Activated T-cell treated with anti-CD3 and anti-CD28 coated beads for 24 hours (primary cell): ENCODE data around the gene SEMA5A.

Experiments used
- DNase-seq: peaks from one replicate; pipeline ENCODE4 v3.0.0-alpha.2; 2020; ENCODE audit warnings: low read depth

The SEMA5A gene

DNA sequence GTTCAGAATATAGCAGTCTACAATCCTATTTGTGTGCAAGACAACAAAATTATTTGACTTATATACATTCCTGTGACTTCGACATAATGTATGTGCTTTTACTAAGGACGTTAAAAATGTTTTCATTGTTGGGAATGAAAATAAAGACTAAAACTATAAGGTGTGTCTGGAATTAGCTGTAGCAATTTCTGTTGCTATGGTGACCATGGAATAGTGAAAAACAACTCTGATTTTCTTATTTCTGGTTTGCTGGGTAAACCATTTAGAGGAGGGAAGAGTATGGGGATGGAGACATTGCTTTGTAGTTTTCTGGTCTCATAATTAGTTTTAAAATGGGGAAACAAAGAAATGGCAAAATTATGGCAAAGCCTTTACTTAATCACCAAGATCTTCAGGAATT lies 343.2 kb downstream of the SEMA5A start:
- no peak for DNase-seq

DNA sequence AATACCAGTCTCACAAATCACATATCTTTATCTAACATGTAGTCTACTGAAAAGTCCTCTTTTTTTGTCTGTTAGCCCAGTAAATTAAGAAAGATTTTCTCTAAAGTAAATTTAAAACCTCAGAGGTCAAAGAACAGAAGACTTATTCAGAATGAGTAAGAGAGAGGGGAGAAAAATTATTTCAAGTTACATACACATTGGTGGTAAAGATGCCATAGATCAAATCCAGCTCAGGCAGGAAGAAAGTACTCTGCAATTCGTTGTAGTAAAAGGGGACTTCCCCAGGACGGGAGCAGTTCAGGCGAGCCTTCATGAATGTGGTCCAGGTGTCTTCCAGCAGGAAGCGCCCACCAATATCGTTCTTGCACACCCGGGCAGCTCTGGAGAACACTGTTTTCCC lies 344.1 kb downstream of the SEMA5A start:
- DNase-seq: no peak

DNA sequence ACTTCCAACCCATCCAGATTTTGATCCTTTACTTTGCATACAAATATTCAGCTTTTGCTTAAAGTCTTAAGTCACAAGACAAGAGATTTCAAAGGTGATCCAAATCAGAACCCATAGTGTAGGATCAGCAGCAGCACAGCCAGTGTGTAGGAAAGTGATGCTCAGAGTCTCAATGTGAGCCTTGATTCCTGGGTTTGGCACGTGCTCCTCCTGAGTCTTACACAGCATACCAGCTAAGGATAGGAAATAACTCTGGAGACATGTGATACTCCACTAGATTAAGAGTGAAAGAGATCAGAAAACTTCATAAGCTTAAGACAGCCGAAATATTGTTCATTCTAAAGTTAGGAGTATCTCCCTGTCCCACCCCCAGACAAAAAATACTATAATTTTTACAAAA lies 344.9 kb downstream of the SEMA5A start:
- no peak for DNase-seq

DNA sequence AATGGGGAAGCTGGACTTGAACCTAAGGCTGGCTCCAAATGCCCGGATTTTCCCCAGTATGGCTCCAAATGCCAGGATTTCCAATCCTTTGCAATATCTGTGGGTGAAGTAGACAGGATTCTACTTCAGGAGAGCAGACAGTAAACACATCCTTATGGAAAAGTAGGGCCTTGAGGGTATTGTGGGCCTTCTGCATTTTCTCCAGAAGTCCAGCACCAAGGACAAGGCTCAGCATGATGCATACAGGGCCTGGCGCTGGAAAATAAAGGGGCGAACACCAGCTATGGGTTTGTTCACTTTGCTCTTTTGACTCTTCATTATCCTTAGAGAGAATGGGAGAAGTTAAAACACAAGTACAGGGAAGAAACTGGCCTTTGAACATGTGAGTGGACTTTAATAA lies 347.5 kb downstream of the SEMA5A start:
- no peak for DNase-seq

DNA sequence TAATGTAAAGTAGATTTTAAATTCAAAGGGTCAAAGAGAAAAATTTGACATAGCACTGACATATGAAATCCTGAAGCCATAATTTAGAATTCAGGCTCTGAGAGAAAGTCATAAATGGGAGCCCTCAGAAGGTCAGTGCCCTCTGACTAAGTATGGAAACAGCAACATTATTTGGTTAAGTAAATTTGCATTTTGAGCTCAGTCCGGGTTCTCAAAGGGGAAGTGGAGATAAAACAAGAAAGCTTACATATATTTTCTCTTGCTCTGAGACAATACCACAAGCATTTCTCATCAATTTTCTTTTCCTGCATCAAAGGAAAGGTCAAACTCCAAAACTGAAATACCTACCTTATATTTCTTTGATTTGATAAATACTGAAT lies 348.0 kb downstream of the SEMA5A start:
- no peak for DNase-seq

DNA sequence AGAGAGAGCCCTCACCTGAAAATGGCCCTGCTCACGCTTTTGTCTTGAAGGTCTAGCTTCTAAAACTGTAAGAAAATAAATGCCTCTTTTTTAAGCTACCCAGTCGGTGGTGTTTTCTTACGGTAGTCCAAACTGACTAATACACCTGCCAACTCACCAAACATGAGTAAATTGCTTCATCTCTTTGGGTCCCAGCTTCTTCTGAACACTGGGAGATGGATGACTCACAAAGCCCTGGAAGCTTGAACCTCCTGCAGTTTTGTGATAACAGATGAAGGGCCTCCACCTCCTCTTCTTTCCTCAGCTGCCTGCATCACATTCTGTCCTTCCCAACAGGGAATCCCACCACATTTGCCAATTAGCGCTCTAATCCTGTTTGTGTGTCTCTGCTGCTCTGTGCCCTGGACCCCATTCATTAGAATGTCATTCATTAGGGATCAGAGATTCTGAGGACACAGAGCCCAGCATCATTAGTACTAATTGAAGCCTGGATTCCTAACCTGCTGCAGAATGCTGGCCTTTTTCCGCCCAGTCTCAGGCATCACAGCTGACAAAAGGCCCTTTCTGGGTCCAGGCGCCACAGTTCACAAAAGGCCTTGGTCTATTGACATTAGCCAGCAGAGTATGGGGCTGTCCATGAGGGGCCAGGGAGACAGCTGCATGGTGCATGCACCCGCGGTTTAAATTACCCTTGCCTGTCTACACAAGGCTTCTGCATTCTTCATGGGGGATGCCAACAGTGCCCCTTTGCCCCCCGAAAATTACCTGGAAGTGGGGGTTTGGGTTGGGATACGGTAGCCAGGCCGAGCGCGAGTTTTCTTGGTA lies 349.3 kb downstream of the SEMA5A start:
- no peak for DNase-seq

DNA sequence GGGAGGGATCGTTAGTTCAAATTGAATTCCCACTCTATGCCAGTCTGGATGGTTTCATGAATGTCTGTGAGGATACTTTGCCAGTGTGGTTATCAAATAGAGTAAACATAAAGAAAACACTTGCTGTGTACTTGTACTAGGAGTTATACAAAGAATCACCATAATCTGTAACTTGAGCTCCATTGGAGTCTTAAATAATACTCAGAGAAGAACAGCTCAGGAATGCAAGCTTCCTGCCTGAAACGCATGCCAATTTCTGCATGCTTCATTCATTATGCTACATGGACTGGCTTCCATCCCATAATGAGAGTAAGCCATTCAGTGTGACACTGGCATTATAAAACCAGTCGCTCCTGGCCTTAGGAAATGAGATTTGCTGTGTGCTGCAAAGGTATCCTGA lies 351.4 kb downstream of the SEMA5A start:
- no peak for DNase-seq

DNA sequence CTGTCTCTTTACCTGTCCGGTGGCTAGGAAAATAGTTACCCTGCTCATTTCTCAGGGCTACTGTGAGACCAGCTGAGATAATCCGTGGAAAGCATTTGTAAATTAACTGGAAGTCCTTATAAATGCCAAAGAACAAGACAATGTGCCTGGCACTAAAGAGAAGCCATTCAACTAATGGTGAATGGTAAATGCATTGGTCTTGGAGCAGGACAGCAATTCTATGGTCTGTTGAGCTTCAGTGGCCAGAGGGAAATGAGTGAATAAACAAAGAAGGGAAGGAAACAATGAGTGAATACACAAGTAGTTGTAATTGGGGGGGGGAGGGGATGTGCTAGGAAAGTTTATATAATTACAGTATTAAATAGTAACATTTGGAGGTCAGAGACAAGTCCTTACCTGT lies 353.6 kb downstream of the SEMA5A start:
- DNase-seq: no peak

DNA sequence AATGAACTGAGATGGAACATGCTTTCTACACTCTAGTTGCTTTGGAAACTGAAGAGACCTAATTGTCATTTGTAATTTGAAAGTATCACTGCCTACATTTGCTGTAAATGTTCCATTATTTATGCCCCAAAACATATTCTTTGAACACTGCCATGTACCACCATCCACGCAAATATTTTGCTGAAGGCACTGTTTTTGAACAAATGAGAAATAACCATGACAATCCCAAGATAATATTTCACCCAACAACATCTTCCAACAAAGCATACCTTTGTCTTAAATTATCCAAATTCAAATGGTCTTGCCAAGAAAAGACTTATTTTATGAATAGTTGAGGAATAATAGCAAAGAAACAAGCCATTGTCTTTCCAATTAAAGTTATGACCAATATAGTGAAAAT lies 356.2 kb downstream of the SEMA5A start:
- no peak for DNase-seq

DNA sequence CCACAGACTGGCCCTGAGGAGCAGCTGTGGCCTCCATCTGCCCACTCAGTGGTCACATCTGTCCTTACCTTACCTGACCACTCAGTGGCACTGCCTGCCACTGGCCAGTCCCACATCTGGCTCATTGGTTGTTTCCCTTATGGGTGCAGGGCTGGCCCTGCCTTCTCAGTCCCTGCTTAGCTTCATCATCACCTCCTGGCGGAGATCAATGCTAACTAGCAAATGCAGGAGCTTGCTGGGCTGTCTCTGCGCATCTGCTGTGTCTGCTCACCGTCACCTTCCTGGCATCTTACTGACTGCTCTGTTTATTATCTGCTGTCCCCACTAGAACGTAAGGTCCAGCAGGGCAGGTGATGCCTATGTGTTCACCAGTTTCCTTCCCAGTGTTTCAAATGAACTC lies 356.9 kb downstream of the SEMA5A start:
- DNase-seq: no peak

DNA sequence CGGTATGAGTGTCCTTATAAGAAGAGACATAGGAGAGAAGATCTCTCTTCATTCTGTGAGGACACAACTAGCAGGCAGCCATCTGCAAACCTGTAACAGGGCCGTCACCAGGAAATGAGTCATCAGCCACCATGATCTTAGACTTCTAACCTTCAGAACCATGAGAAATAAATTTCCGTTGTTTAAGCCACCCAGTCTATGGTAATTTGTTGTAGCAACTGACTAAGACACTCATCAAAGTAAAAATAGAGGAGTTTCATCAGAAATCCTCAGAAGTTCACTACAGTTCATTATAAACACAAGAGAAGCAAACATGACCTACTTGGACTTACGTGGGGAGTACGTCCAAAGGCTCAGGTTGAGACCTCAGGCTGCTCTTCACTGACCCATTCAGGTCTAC lies 357.7 kb downstream of the SEMA5A start:
- no peak for DNase-seq

DNA sequence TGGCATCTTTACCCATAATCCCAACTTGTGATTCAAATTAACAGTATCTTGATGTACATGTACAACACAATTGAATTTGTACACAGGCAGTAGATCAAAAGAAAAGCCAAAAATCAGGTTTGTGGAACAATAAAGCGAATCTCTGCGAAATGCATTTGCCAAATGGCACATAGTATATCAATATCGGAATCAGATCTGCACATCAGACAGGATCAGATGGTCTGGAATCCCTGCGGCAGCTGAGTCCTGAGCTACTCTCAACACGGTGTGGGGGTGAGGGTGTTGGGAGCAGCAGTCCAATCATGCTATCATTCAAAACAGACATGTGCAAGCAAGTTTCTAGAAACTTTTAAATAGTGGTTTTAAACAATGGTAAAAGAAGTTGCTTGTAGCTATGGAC lies 358.3 kb downstream of the SEMA5A start:
- no peak for DNase-seq

DNA sequence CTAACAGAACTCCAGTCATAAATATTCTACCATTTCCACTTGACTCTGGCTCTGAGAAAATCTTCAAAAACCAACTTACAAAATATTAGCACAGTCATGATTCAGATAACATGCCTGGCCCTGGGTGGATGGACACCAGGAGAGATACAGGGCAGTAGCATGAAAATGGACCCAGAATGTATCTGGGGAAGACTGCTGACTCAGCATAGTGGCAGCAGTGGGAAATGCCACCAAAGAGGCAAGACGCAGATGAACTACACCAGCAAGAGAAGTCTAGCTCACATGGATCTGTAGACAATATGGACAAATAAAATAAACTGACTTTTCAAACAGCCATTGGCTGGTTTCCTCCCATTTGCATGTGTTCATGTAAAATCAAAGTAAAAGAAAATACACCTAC lies 359.8 kb downstream of the SEMA5A start:
- DNase-seq: no peak

DNA sequence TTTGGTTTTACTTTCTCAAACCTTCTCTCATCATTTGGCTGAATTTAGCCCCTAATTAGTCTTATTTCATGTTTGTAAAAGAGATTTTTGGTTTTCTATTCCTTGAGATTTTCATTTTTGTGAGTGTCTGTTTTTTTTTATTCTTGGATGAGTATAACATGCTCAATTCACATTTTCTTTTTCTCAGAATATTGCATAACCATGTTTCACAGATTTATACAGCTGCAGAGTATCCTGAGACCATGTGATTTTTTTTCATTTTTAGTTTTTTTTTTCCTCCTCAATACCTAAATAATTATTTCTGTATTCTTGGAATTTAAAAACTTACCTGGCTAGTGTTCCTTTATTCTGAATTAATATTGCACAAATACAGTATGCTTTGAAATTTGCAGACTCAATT lies 361.9 kb downstream of the SEMA5A start:
- no peak for DNase-seq

DNA sequence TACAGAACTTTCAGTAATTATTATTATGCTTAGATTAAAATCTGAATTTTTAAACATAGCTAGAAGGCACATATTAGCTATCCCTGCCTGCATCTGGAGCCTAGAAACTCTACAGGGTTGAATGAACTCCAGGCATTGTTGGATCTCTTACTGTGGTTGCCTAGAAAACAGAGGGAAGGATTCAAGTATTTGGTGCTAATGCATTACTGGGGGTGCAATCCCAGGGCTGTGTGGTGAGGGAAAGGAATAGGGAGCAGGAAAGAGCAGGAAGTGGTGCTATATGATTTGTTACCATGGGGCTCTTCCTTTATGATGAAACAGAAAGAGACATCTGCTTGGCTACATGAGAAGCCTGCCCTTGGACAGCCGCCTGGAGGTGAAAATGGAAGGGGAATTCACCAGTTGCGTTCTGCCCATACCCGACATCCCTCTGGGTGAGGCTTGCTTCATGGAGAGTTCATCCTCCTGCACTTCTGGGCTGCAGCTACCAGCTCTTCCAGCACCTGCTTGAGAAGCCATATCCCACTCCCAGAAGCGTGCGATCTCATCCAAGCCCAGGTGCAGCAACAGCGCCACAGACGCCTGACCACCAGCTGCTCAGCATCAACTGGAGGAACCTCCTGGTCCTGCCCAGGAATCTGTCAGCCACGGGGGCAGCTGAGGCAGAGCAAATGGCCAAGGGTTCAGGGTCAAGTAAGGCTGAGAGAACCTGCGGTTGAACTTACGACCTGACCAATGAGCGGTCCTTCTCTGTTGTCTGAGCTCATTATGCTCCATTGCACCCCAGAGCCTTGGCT lies 362.8 kb downstream of the SEMA5A start:
- DNase-seq: no peak

DNA sequence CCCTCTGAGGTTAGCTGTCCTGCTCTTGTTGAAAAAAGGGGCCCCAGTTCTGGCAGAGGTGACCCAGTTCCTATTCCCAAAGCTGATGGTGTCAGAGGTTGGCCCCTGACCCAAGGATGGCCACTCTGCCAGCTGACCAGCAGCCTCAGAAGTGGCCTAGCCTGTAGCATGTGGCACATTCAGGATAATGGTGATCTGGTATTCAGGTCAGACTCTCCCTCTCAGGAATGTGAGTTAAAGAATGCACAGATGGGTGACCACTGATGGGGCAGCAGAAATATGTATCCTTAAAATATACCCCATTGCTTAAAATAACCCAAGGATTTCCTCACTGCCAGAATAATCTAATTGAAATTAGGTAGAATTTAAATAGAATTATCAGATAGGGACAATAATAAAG lies 369.2 kb downstream of the SEMA5A start:
- DNase-seq: no peak

DNA sequence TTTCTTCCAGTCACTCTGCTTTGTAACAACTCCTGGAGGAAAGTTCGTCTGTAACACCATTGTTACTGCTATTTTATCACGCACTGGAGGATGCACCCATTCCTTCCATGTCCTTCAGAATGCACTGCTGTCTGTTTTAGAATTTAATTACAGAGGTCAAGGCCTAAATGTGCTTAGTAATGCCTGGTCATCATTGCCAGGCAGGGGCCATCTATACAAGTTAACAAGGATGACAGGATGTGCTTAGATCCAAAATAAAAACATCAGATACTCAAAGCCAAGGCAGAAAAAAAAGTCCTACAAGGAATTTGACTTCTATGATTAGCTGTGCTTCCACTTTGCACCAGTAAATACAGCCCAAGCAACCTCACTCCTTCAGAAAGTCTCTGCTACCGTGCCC lies 371.4 kb downstream of the SEMA5A start:
- DNase-seq: no peak

DNA sequence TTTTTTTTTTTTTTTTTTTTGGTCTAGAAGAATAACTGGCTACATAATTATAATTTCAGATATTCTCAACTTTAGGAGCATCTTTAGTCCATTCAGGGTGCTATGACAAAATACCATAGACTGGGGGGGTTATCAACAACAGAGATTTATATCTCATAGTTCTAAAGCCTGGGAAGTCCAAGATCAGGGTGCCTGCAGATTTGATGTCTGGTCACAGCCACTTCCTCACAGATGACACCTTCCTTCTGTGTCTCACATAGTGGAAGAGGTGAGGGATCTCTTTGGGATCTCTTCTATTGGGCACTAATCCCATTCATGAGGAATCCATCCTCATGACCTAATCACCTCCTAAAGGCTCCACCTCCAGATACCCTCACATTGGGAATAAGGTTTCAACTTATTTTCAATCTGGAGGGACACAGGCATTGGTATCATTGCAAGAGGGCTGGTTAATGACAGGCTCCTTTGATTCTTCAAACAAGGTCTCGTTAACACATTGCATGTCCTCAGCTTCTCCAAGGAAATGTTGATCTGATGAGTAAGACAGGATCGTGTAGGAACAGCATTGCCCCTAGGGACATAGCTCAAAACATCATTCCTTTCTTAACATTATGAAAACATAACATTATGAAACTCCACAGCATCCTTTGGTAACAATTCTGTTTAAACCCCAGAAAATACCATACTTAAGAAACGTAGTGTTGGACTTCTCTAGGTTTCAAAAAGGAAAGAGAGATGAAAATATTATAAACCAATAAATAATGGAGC lies 372.4 kb downstream of the SEMA5A start:
- no peak for DNase-seq

DNA sequence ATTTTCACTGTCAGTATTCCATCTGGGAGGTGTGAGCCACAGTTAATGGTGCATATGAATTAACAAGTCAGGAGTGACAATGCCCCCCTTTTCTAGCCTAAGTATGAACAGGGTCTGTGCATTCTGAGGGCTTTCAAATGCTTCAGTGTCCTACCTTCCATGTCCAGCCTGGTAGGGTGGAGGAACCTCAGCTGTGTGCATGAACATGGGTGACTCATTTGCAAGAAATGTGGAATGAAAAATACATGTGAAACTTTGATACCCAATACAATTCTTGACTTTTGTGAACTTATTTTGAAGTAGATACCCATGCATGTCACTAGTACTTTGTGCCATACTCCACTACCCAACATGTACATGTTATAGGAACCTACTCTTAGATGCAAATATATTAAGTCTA lies 375.8 kb downstream of the SEMA5A start:
- DNase-seq: no peak

DNA sequence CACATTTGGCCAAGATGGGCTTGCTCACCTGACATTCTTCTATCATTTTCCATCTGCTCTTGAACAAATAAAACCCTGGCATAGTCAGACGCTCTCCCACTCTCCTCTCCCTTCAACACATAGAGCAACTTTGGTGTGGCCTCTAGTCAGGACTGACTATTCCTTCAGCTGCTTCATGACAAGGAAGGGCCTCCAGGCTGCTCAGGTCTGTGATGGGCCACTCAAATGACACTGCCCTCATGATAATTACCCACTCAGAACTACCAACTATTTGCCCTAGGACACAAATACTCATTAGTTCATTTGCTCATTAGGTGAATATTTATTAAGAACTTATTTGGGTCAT lies 376.3 kb downstream of the SEMA5A start:
- no peak for DNase-seq

DNA sequence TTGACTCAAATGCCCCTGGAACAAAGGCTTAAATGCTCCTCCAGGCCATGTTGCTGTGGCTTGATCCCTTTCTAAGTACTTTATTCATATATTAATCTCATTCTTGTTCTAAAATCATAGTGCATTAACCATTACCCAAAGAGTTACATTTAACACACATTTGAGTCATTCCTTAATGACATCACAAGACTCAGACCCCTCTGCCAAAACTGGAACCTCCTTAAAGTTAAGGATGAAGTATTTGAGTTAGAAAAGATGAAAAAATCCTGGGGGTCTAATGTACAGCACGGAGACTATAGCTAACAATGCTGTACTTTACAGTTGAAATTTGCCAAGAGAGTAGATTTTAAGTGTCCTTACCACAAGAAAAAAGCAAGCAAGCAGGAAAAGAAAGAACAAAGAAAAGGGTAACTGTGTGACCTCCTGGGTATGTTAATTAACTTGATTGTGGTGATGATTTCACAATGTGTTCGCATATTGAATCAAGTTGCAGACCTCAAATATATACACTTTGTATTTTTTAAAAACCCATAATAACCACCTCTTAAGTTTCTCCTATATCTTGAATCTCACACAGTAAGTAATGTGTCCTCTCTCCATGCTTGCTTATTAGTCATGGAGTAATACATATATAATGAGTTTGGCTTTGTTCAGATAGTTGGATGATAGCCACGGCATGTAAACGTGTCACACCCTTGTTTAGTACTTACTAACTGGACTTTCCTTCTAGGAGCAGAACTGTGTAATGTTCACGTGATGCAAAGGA lies 376.9 kb downstream of the SEMA5A start:
- DNase-seq: no peak
